Measurements from ENCODE around the gene GRIP1.

GRIP1 gene

DNA sequence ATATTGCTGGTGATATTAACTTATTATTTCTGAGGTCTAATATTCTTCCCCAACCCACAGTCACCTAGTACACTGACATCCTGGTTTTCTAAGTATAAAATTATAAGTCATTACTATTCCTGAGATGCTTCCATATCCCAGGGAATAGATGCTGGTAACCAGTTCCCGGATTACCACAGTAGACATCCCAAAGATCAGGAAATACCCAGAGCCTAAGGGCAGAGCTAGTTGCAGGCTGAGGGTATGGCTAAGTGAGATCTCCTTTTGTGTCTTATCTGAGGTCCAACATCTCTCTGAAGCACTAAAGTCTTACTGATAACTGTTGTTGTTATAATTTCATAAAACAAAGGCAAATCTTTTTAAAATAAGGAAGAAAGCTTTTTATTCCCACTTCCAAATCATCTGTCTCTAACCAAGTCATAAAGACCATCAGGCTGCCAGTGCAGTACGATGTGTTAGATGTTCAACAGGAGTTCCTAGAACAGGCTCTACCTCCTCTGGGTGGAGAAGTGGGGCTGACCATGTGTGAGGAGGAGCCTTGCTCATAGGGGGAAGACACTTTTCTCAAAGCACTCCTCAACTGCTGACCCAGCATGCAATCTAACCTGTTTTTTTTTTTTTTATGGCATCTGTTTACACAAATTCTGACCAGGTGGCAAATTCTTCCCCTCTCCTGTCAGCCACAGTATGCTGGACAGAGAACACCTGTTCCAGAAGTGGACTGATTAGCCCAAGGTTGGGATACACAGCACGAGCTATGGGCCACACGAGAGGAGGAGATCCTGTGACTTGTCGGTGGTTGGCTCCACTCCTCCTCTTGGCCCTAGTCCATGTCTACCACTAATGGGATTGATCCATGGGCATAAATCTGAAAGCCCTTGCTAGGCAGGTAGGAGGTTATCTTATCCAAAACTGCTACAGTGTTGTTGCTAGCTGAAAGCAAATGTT, 16.1 kb upstream of the GRIP1 start:
- ChIA-PET CTCF (interaction anchor here (0.5 to 2.3 kb wide), 11 partner anchors 71 to 549 kb away, joined by 3 to 12 read pairs (median 3); no protein-coding TSS in a partner anchor), POLR2A (ENCODE audit: low non-redundant PET) (no interaction called here)
- DNase-seq (ENCODE audit: low spot score) = no peak
- H3K27ac ChIP-seq = no peak overlapping the region
- TF ChIP-seq, protein P1, sequence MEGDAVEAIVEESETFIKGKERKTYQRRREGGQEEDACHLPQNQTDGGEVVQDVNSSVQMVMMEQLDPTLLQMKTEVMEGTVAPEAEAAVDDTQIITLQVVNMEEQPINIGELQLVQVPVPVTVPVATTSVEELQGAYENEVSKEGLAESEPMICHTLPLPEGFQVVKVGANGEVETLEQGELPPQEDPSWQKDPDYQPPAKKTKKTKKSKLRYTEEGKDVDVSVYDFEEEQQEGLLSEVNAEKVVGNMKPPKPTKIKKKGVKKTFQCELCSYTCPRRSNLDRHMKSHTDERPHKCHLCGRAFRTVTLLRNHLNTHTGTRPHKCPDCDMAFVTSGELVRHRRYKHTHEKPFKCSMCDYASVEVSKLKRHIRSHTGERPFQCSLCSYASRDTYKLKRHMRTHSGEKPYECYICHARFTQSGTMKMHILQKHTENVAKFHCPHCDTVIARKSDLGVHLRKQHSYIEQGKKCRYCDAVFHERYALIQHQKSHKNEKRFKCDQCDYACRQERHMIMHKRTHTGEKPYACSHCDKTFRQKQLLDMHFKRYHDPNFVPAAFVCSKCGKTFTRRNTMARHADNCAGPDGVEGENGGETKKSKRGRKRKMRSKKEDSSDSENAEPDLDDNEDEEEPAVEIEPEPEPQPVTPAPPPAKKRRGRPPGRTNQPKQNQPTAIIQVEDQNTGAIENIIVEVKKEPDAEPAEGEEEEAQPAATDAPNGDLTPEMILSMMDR (conservative IDR thresholded peaks at IDR 0.05; ENCODE audit: low read depth) = no peak

DNA sequence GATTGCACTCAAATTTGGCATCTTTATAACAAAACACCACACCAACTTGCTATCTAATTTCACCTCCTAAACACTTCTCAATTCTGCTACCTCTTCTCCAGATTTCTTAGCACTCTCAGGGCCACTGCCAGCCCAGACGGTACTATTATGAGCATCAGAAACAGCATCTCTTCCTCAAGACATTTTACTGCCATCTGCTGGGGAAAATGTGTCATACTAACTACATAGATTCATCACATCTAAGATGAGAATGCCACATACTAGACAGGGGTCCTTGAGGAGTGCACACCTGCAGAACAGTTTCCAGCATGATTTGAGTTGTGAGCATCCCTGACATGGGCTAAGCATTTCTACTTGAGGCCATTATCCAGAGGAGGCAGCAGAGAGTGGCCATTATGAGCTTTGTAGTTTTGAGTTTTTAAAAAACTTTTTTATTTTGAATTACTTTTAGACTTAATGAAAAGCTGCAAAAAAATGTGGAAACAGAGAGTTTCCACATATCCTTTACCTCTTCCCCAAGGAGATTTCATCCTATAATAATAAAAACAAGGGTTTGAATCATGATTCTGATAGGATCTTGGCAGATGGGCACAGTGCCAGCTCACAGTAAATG, 15.1 kb upstream of the GRIP1 start:
- TF ChIP-seq, protein P1 (conservative IDR thresholded peaks at IDR 0.05; ENCODE audit: low read depth) = peak; percentile 74
- DNase-seq (ENCODE audit: low spot score) = peak; percentile 39
- CTCF ChIA-PET = interaction anchor here (0.6 to 2.3 kb wide), 5 partner anchors 72 to 342 kb away, joined by 3 to 12 read pairs (median 4); no protein-coding TSS in a partner anchor
- no peak overlapping the region for H3K27ac ChIP-seq
- POLR2A ChIA-PET (ENCODE audit: low non-redundant PET) = no interaction called here

DNA sequence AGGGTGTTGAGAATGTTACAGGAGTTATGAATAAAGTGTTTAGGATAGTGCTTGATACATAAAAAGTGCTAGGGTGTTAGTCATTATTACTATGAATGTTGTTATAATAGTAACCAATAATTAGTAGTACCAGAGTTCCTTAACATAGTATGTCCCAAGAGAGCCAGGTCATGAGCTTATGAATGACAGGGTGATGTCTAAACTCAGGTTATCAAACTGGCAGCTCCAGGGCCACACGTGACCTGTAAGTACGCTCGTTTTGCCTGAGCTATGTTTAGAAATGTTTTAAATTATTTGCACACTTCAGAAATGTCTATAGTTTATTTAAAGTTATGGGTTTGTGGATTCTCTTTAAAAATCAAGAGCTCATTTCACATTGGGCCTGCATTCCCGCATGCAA, 14.1 kb upstream of the GRIP1 start:
- ChIA-PET POLR2A (ENCODE audit: low non-redundant PET) (no interaction called here), CTCF (interaction anchor here (0.6 to 2.3 kb wide), 9 partner anchors 16 to 1384 kb away, joined by 3 to 9 read pairs (median 3); no protein-coding TSS in a partner anchor)

DNA sequence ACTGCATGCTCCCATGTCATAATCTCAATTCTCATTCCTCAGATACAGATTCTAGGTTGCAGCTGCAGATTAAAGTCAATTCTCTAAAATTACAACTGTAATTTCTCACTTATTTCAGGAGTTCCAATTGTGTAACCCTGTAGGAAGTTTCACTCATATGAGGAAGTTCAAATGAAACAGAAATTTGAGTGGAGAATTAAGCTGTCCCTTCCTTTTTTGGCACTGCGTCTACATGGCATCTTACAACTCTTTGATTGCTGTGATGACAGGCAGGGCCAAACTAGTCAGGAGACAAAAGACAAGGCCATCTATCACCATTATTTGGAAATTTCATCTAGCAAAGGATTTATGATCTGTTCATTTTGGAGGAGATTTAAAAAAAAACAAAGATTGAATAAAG, 13.3 kb upstream of the GRIP1 start:
- TF ChIP-seq, protein P1 (conservative IDR thresholded peaks at IDR 0.05; ENCODE audit: low read depth) = no peak
- no peak for DNase-seq (ENCODE audit: low spot score)
- no peak overlapping the region for H3K27ac ChIP-seq
- ChIA-PET CTCF (interaction anchor here (0.5 to 0.9 kb wide), 2 partner anchors 340 to 409 kb away, joined by 3 to 4 read pairs; no protein-coding TSS in a partner anchor), POLR2A (ENCODE audit: low non-redundant PET) (no interaction called here)

More for the DNA sequence above, 14.1 kb upstream of the GRIP1 start:
- TF ChIP-seq, protein P1 (conservative IDR thresholded peaks at IDR 0.05; ENCODE audit: low read depth) = no peak
- no peak for DNase-seq (ENCODE audit: low spot score)
- H3K27ac ChIP-seq = no peak overlapping the region

DNA sequence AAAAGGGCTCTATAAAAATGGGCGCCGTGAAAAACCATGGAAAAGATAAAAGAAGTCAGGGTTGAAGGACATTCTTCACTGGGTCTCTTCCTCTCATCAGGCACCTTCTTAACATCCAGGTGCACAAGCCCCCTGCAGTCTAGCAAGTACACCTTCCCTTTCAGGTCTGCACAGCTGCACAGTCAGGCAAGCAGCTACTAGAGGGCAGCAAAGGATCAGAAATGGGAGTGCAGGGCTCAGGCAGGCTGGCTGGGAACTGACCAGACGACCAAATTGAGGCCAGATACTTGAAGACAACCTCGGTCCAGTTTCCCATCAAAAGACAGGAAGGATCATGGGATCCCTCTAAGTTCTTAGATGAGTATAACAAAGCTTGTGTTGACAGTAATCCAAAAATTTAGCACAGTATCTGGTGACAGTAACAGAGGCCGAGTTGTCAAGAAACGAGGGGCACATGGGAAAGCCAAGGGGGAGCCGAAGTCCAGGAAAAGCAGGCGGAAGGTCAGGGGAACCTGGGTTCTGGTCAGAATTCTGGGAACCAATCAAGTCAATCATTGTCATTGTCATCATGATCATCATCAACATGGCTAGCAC, 10.1 kb upstream of the GRIP1 start:
- ChIA-PET POLR2A (ENCODE audit: low non-redundant PET) (no interaction called here), CTCF (interaction anchor here (0.6 to 1.6 kb wide), 2 partner anchors 112 to 172 kb away, joined by 3 to 7 read pairs; no protein-coding TSS in a partner anchor)
- TF ChIP-seq, protein P1 (conservative IDR thresholded peaks at IDR 0.05; ENCODE audit: low read depth) = peak; percentile 51
- DNase-seq (ENCODE audit: low spot score) = peak; percentile 57
- no peak overlapping the region for H3K27ac ChIP-seq

DNA sequence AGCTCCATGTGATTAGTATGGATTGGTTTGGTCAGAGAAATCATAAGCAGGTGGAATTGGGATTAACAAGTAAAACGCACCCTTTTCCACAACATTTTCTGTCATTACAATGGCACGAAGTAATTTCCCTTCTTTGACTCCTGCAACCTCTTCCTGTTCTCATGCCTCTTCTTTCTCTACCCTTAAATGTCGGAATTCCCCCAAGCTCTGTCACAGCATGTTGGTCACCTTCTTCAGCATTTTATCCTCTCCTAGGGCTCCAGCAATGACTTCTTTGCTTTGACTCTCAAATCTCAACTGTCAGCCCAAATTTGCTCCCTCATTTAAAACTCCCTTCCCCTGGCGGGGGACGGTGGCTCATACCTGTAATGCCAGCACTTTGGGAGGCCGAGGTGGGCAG, 5.3 kb upstream of the GRIP1 start:
- DNase-seq (ENCODE audit: low spot score) = no peak
- no peak overlapping the region for H3K27ac ChIP-seq
- CTCF ChIA-PET = interaction anchor here (1.2 to 1.3 kb wide), 2 partner anchors 25 to 177 kb away, joined by 3 to 4 read pairs; no protein-coding TSS in a partner anchor
- TF ChIP-seq, protein P1 (conservative IDR thresholded peaks at IDR 0.05; ENCODE audit: low read depth) = no peak
- POLR2A ChIA-PET (ENCODE audit: low non-redundant PET) = no interaction called here

All from RWPE1 (cell line).